Caco-2 (cell line): ENCODE data around the gene PRELID3B. TPM values are rescaled to one million over a fixed set of nuclear protein-coding genes. Genes with fewer than 3 reads are reported as not detected.

Experiments used
- BruUV-seq: library from RNA; stranded (reverse); fragments of 400-500 nt; replicated peaks from 2 replicates; lab custom pipeline; 2021; lab: Mats Ljungman, UMichigan
- CTCF ChIA-PET: fragments of 300-600 bp; sonication (Branson Sonifier 250); formaldehyde crosslinking; loops from one replicate; lab custom pipeline; 2022; ENCODE audit warnings: antibody characterized with exemption; lab: Charles Lee
- POLR2A ChIA-PET: fragments of 300-600 bp; sonication (Branson Sonifier 250); formaldehyde crosslinking; loops from one replicate; lab custom pipeline; 2022; ENCODE audit warnings: antibody characterized with exemption; lab: Charles Lee
- DNase-seq, 2 experiments: peaks; one replicate each; pipeline versions ENCODE4 v3.0.0 to v3.0.0-alpha.2; 2020 to 2022
- H3K27me3 ChIP-seq: replicated peaks from 2 replicates; pipeline ENCODE4 v1.6.0; 2011; ENCODE audit warnings: low read length; ENCODE audit not compliant: control insufficient read depth, insufficient read depth
- H3K36me3 ChIP-seq: 2 replicates; pipeline ENCODE4 v1.5.1; 2011; ENCODE audit warnings: low read length; ENCODE audit not compliant: control insufficient read depth, insufficient read depth
- H3K4me1 ChIP-seq: fragments of 250-450 bp; sonication (Bioruptor Pico); 2 replicates; pipeline ENCODE4 v1.5.1; 2020; ENCODE audit warnings: mild to moderate bottlenecking
- H3K4me3 ChIP-seq: 2 replicates; pipeline ENCODE4 v1.5.1; 2011; ENCODE audit warnings: low read depth, mild to moderate bottlenecking, control low read depth, low read length
- H3K9me3 ChIP-seq: fragments of 250-450 bp; sonication (Bioruptor Pico); 2 replicates; pipeline ENCODE4 v1.5.1; 2020; ENCODE audit warnings: mild to moderate bottlenecking, moderate library complexity
- H3K27ac Mint-ChIP-seq: one replicate; pipeline ENCODE4 v1.8.0; 2022; ENCODE audit warnings: mixed read lengths; ENCODE audit not compliant: unreplicated experiment
- H3K27me3 Mint-ChIP-seq: one replicate; pipeline ENCODE4 v1.8.0; 2022; ENCODE audit warnings: mixed read lengths; ENCODE audit not compliant: insufficient read depth, unreplicated experiment
- H3K36me3 Mint-ChIP-seq: one replicate; pipeline ENCODE4 v1.8.0; 2022; ENCODE audit warnings: mild to moderate bottlenecking, mixed read lengths; ENCODE audit not compliant: insufficient read depth, unreplicated experiment
- H3K4me1 Mint-ChIP-seq: one replicate; pipeline ENCODE4 v1.8.0; 2022; ENCODE audit warnings: low read depth, mixed read lengths; ENCODE audit not compliant: unreplicated experiment
- H3K4me3 Mint-ChIP-seq: one replicate; pipeline ENCODE4 v1.8.0; 2022; ENCODE audit warnings: mild to moderate bottlenecking, moderate library complexity, mixed read lengths; ENCODE audit not compliant: unreplicated experiment
- H3K9me3 Mint-ChIP-seq: one replicate; pipeline ENCODE4 v1.8.0; 2022; ENCODE audit warnings: mixed read lengths; ENCODE audit not compliant: unreplicated experiment
- CTCF ChIP-seq, 2 experiments: fragments of 200-600 bp in 1 of 2; IDR thresholded peaks; 1 replicate in 1 of 2; 2 replicates in 1 of 2; pipeline versions ENCODE4 v1.5.1 to v1.8.0; 2011 to 2022; ENCODE audit warnings: antibody characterized with exemption in 1 of 2, control low read depth in 1 of 2, inconsistent platforms in 1 of 2, low read depth in 1 of 2, low read length in 1 of 2, mild to moderate bottlenecking in 1 of 2, moderate library complexity in 1 of 2; ENCODE audit not compliant: insufficient read depth in 1 of 2, severe bottlenecking in 1 of 2, unreplicated experiment in 1 of 2
- intact Hi-C: fragments of 100-400 bp; cut with micrococcal nuclease; formaldehyde crosslinking; loops from one replicate; pipeline ENCODE4 v1.10.0; 2022; ENCODE audit not compliant: unreplicated experiment
- total RNA-seq: library from RNA; stranded (reverse); gene quantifications from 2 replicates; pipeline ENCODE4 v1.2.3, GENCODE V29; 2022

PRELID3B gene
- total RNA-seq, 1 experiment from 2014 or later: 171 TPM

GRCh38 chr20:58990651-58991445, 51.7 kb downstream of the PRELID3B start:
- H3K9me3 Mint-ChIP-seq: no peaks in the 10 kb centered on the region
- H3K4me1 Mint-ChIP-seq: peaks cover 8% of the 10 kb centered on the region
- Histone ChIP-seq H3K4me1 (peaks cover 6% of the 10 kb centered on the region), H3K9me3 (no peaks in the 10 kb centered on the region), H3K36me3 (peaks cover 31% of the 10 kb centered on the region), H3K4me3 (no peak overlapping the region), H3K27me3 (no peaks in the 10 kb centered on the region)
- peak in 1 of 2 experiments; percentile 26 for DNase-seq
- POLR2A ChIA-PET: interaction anchor here (0.6 to 2.6 kb wide), 5 partner anchors 9 to 72 kb away, joined by 3 to 17 read pairs (median 5); partner anchors contain the start of genes ATP5F1E and NELFCD
- peaks cover 100% of the 10 kb centered on the region for H3K36me3 Mint-ChIP-seq
- H3K27ac Mint-ChIP-seq: no peak overlapping the region
- TF ChIP-seq CTCF (IDR thresholded peaks at IDR 0.05; ENCODE audit: insufficient read depth in 1 of 2, low read depth in 1 of 2, low read length in 1 of 2, severe bottlenecking in 1 of 2, unreplicated experiment in 1 of 2): no peak
- intact Hi-C loops: no loop called here
- no peak overlapping the region for H3K4me3 Mint-ChIP-seq
- TSS peak; percentile 1 for BruUV-seq
- no peaks in the 10 kb centered on the region for H3K27me3 Mint-ChIP-seq
- CTCF ChIA-PET: interaction anchor here (1.1 kb wide), 1 partner anchor 10 kb away, joined by 3 read pairs; the partner anchor contains the start of gene NELFCD

DNA sequence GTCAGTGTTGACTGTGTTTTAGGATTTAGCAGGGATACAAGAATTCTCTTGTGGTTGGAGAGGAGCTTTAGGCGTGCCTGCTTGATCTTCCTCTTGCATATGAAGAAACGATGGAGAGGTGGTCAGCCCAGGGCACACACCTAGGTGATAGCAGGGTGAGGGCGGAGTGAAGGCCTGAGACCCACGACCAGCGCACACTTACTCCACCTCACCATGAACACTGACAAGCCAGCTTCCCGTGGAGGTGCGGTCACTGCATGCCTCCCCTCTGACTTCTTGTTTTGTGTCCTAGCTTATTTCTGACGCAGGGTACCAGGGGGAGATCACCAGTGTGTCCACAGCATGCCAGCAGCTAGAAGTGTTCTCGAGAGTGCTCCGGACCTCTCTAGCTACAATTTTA, 53.4 kb downstream of the PRELID3B start:
- BruUV-seq: no TSS peak
- no peaks in the 10 kb centered on the region for H3K27me3 Mint-ChIP-seq
- Histone ChIP-seq H3K27me3 (no peaks in the 10 kb centered on the region), H3K9me3 (no peaks in the 10 kb centered on the region), H3K36me3 (peaks cover 24% of the 10 kb centered on the region), H3K4me3 (no peak overlapping the region), H3K4me1 (no peaks in the 10 kb centered on the region)
- TF ChIP-seq CTCF (IDR thresholded peaks at IDR 0.05; ENCODE audit: insufficient read depth in 1 of 2, low read depth in 1 of 2, low read length in 1 of 2, severe bottlenecking in 1 of 2, unreplicated experiment in 1 of 2): no peak
- POLR2A ChIA-PET: no interaction called here
- H3K4me1 Mint-ChIP-seq: peaks cover 6% of the 10 kb centered on the region
- H3K27ac Mint-ChIP-seq: no peak overlapping the region
- CTCF ChIA-PET: no interaction called here
- H3K4me3 Mint-ChIP-seq: no peak overlapping the region
- peak in 1 of 2 experiments; percentile 29 for DNase-seq
- H3K9me3 Mint-ChIP-seq: no peaks in the 10 kb centered on the region
- H3K36me3 Mint-ChIP-seq: peaks cover 92% of the 10 kb centered on the region
- intact Hi-C loops: no loop called here

- no peaks in the 10 kb centered on the region for H3K27me3 ChIP-seq
- H3K27me3 Mint-ChIP-seq: no peaks in the 10 kb centered on the region
- peak in 1 of 2 experiments; percentile 33 for DNase-seq
- no peak overlapping the region for H3K4me3 Mint-ChIP-seq
- H3K4me3 ChIP-seq: no peak overlapping the region
- no peak for TF ChIP-seq CTCF (IDR thresholded peaks at IDR 0.05; ENCODE audit: insufficient read depth in 1 of 2, low read depth in 1 of 2, low read length in 1 of 2, severe bottlenecking in 1 of 2, unreplicated experiment in 1 of 2)
- H3K36me3 Mint-ChIP-seq: peaks cover 92% of the 10 kb centered on the region
- intact Hi-C loops: no loop called here
- H3K36me3 ChIP-seq: peaks cover 22% of the 10 kb centered on the region
- H3K27ac Mint-ChIP-seq: no peak overlapping the region
- peaks cover 12% of the 10 kb centered on the region for H3K4me1 Mint-ChIP-seq
- ChIA-PET POLR2A (no interaction called here), CTCF (no interaction called here)
- no peaks in the 10 kb centered on the region for H3K9me3 ChIP-seq
- H3K9me3 Mint-ChIP-seq: no peaks in the 10 kb centered on the region
- no peaks in the 10 kb centered on the region for H3K4me1 ChIP-seq
- BruUV-seq: no TSS peak
Measured at GRCh38 chr20:58988565-58988882, 54.1 kb downstream of the PRELID3B start.
